Midbrain (tissue), 1 donor: ENCODE data around the gene KMT5C.

Source experiments
- DNase-seq: peaks from one replicate; lab custom pipeline; 2025; lab: John Stamatoyannopoulos, UW

The KMT5C gene

DNA sequence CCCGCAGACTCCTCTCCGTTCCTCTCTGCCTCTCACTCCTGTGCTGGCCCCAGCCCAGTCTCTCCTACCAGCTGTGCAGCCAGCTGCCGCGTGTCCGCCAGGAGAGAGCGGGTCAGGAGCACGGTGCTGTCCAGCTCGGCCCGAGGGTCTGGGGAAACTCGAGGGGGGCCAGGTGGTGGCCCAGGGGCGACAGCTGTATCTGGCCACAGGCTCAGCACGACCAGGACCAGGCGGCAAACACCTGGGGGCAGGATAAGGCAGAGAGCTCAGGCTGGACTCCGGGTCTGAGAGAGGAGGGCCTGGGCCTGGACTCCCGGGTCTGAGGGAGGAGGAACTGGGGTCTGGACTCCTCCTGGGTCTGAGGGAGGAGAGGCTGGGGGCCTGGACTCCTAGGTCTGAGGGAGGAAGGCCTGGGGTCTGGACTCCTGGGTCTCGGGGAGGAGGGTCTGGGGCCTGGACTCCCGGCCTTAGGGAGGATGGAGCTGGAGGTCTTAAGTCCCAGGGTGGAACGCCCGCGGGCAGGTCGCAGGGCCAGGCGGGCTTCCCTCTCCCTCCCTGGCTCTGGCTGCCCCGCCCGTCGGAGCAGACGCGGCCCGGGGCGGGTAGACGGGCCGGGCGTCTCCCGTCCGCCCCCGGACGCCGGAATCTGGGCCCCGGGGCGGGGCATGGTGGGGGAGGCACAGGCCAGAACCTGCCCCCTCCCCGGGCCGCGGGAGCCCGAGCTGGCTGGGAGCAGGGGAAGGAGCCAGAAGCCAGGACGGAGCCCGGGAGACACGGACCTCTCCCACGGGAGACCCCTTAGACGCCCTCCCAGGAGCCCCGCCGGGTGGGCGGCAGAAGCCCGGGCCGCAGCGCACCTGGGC is 29.3 kb downstream of the KMT5C start:
- no peak for DNase-seq

DNA sequence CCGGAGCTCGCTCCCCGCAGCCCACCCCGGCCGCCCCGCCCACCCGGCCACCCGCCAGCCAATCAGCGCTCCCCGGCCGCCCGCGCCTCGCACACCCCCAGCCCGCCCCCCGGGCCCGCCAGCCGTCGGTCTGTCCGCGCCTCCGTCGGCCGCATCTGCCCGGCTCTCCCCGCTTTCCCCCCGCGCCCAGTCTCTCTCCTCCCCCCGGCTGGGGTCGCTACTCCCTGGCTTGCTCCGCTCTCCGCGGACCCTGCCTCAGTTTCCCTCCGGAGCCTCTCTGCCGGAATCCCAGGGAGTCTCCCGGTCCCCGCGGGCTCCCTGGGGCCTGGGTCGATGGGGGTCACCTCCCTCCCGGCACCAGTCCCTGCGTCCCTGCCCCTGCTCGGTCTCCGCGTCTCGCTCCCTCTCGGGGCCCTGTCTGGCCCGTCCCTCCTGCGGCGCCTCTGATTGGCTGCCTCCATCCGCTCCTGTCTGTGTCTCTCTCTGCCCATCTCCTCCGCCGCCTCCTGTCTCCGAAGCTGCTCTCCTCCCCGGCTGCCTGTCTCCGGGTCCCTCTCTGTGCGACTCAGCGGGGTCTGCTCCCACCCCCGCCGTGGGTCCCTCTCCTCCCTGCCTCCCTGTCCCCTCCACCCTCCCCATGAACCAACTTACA is 30.1 kb downstream of the KMT5C start:
- DNase-seq = no peak

DNA sequence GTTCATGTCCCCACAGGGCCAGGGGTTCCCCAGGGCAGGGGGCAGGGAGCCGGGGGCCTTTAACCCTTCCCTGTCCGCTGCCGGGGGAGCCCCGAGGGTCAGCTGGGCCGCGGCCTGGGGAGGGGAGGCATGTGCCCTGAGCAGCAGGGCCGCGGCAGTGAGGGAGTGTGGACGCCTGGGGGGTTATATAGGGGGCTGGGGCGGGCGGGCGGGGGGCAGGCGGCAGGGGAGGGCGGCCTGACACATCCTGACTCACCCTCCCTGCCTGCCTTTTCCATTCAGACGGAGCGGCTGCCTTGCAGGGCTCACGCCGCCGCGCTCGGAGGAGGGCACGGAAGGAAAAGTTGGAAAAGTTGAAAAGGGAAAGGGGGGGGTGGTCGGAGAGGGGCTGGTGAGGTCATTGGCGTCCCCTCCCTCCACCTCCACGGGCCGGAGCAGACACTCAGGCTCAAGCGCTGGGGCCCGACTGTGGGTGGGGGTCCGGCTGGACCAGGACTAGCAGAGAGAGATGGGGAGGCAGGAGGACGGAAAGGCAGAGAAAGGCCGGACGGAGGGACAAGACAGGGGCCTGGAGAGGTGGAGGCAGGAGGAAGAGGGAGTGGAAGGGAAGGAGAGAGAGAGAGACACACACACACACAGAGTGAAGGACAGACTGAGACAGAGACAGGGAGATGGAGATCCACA is 30.8 kb downstream of the KMT5C start, which contains the start of gene IL11:
Gene IL11 (minus strand): TSS at position 159 of the 684 bp plus-strand sequence. CDS start 153 bp downstream, at position 6.
- DNase-seq = no peak

DNA sequence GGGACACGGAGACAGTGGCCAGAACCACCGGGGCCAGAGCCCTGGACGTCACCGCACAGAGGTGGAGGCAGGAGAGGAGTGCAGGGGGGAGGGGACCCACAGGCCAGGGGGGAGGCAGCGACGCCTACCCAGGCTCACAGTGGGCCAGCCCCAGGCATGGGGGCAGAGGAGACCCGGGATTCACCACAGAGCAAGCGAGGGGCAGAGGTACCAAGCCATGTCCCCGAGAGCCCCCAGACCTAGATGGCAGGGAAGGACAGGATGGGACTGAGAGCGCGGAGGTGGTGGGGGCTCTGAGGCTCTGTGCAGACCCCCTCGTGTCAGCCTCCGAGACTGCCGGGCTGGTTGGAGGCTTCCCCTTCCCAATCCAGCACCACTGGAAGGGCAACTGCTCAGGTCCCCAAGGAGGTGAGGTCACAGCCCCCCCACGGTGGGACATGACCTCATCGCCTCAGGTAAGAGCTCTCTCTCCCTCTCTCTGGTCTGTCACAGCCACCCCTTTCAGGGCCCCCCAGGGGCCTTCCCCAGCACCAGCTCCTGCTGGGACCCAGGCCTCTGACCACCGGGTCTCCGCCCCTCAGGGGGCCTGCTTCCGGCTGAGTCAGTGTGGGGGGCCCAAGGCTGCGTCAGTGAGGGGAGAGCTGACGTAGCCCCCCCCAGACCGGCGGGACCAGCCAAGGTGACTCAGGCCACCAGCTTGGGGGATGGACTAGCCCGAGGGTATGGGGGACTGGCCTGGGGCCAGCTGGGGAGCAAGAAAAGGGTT is 32.8 kb downstream of the KMT5C start:
- DNase-seq = no peak

DNA sequence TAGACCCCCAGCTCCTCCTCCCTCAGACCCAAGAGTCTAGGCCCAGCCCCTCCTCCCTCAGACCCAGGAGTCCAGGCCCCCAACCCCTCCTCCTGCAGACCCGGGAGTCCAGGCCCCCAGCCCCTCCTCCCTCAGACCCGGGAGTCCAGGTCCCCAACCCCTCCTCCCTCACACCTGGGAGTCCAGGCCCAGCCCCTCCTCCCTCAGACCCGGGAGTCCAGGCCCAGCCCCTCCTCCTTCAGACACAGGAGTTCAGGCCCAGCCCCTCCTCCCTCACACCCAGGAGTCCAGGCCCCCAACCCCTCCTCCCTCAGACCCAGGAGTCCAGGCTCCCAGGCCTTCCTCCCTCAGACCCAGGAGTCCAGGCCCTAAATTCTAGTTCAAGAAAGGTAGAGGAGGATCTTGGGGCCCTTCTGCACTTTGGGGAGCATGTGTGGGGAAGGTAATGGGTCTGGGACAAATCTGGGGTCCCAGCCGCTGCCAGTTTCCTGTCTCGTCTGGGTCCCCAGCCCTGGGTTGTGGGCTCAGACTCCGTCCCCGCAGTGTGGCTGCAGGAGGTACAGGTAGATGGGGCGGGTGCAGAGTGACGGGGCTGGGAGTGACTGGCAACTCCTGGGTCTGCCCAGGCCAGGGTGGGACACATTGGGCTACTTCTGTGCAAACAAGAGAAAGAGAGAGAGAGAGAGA is 33.8 kb downstream of the KMT5C start:
- no peak for DNase-seq

DNA sequence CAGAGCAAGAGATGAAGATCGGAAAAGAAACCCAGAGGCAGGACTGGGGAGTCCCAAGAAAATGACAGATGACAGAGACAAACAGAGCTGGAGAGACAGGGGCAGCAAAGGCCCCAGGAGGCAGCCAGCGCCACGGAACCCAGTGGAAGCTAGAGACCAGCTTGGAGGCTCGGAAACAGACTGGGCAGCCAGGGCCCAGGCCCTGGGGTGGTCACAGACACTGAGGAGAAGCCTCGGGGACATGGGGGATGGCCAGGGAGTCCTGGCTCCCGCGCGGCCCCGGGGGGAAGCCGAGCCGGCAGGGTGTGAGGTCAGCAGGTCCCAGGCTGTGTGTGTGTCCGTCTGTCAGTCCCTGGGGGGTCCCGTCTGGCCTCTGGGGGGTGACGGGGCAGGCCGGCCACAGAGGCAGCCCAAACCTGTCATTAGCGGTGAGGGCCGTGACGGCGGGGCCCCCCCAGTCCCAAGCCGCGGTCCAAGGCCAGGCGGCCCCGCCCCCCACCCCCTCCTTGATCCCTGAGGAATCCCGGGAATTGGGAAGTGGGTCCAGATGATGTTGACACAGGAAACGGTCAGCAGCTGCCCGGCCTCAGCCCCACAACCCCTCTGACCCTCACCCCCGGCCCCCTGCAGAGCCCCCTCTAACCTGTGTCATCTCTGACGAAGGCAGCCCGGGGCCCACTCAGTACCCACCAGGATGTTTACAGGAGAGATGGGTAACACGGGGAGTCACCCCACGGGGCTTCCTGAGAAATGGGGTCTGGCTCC is 34.5 kb downstream of the KMT5C start:
- DNase-seq = no peak

DNA sequence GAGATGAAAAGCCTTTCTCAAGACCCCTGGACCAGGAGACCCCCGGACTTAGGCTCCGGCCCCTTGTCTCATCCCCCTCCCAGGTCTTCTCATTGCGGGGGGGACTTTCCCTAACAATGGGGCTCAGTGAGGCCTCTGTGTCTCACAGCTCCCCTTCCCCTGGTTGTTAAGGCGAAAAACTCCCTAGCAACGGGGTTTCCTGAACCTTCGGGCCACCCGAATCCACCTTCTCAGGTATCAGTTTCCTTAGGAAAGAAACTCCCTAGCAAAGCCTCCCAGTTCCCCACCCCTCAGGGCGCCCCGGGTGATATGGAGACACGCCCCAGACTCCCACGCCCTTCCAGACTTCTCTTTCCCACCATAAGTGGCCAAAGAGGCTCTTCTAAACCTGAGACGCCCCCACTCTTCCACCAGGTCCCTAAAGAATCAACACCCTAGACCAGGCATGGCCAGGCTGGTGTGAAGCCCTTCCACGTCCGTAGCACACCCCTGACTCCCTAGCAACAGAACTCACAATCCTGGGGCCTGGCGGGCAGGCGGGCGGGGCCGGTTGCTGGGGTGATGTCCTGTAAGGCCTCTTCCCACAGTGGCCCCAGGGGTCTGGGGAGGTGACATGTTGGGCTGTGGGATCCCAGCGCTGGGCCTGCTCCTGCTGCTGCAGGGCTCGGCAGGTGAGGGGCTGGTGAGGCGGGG is 36.7 kb downstream of the KMT5C start, which contains the start of gene TMEM190:
Gene TMEM190 (plus strand): TSS at position 586 of the 693 bp plus-strand sequence. CDS start 28 bp downstream, at position 614.
- no peak for DNase-seq

DNA sequence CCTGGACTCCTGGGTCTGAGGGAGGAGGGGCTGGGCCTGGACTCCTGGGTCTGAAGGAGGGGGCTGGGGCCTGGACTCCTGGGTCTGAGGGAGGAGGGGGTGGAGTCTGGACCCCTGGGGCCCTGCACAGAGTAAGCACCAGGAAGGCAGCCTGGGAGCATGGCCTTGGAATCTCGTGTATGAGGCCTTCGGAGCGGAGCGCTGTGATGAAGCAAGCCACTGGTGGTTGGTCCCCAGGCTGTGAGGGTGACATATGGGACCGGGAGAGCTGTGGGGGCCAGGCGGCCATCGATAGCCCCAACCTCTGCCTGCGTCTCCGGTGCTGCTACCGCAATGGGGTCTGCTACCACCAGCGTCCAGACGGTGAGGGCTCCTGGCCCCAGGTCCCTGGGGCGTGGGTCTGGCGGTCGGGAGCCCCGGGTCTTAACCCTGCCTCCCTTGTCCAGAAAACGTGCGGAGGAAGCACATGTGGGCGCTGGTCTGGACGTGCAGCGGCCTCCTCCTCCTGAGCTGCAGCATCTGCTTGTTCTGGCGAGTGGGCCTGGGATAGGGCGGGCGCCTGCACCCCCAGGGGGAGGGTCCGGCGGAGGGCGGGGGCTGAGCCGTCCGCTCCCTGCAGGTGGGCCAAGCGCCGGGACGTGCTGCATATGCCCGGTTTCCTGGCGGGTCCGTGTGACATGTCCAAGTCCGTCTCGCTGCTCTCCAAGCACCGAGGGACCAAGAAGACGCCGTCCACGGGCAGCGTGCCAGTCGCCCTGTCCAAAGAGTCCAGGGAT is 37.9 kb downstream of the KMT5C start:
- no peak for DNase-seq

DNA sequence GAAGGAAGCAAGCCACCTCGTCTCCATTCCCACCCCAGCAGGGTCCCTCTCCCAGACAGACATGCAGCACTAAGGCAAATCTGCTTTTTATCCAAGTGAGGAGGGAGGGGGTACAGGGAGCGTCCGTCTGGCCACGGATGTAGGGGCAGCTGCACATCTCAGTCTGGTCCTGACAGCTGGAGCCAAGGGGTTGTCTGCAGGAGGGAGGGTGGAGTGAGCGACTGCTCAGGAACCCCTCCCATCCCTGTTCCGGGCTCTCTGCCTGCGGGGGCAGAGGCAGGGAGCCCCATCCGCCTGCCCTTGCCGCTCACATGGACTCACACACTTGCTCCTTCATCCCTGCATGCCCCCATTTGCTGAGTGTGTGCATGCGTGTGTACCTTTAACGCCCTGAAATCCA is 39.5 kb downstream of the KMT5C start:
- no peak for DNase-seq

DNA sequence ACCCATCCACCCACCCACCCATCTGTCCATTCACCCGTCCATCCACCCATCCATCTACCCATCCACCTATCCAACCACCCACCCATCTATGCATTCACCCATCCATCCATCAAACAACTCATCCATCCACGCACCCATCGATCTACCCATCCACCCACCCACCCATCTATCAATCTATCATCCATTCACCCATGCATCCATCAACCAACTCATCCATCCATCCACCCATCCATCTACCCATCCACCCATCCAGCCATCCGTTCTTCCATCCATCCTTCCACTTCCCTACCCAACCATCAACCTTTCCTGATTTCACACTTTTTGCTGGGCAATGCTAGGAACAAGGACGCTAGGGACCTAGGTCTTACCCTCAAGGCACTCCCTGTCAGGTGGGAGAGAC is 42.3 kb downstream of the KMT5C start:
- DNase-seq = no peak

DNA sequence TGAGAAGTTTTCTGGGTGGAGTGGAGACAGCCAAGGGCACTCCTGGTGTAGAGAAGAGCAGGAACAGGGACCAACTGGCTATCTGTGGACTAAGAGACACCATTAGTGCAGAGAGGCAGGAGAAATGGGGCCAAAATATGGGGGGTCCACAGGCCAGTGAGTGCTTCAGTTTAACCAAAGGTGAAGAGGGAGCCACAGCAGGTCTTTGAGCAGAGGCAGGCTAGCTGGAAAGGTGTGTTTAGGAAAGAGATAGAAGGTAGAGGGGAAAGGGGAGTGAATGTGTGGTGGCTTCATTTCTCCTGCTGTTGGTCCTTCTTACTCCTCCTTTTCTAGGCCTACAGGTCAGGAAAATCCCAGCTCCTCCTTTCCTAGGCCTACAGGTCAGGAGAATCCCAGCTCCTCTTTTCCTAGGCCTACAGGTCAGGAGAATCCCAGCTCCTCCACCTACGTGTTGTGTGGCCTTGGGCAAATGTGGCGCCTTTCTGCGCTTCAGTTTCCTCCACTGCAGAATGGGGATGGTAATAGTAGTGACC is 42.9 kb downstream of the KMT5C start:
- DNase-seq = no peak

DNA sequence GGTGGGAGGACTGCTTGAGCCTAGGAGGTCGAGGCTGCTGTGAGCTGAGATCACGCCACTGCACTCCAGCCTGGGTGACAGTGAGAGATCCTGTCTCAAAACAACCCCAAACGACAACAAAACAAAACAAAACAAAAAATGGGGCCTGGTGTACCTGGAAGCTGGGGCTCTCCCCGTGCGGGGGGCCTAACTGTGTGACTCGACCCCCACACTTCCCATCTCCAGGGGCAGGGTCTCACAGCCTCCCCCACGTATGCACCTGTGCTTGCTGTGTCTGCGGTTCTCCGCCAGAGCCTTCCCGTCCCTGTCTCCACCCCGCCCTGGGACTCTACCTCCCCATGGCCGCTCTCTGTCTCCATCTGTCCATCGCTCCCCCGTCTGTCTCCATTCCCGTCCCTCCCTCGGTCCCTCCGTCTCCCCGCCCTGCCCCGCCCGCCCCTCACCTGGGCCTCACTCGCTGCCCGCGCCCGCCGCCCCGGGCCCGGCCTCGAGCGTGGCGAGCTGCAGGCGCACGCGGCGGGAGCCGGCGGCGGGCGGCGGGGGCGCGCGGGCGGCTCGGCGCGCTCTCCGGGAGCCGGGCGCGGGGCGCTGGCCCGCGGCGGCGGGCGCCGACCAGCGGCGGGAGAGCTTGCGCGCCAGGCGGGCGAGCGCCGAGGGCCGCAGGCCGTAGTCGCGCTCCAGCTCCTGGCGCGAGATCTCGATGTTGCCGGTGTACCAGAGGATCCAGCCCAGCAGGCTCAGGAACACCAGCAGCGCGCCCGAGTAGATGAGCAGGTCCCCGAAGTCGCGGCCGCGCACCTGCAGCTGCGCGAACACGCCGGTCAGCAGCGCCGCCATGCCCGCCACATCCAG is 43.8 kb downstream of the KMT5C start:
- peak; percentile 20 for DNase-seq

DNA sequence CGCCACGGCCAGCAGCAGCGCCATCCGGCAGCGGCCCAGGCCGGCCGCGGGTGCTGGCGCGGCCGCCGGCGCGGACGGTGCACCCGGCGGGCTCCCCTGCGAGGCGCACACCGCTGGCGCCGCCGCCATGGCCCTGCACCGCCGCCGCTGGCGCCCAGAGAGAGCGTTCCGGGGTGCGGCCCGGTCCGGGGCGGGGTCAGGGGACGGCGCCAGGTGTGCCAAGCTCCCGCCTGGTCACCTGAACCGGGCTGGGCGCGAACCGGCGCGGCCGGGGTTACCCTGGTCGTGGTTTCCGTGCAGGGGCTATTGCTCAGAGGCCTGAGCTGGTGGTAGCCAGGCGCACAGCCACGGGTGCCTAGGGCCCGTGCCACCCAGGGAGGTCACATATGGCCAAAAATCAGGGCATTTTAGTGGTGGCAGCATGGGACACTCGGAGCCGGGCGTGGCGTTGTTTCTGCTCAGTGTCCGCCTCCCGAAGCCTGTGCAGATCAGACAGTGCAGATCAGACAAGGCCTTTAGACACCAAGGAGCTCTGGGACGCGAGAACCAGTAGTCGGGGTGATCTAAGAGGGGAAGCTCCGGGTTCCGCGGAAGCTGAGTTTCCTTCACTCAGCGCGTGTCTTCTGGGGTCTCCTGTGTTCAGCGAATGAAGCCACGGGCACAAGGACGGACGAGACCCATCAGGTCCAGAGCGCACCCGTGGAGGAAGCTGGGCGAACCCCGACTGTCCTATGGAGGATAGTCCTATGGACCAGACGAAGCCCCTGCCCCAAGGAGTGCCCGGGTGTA is 44.6 kb downstream of the KMT5C start, which contains the start of gene TMEM238:
Gene TMEM238 (minus strand): TSS at position 162 of the 789 bp plus-strand sequence. CDS start 33 bp downstream, at position 129.
- DNase-seq = no peak

DNA sequence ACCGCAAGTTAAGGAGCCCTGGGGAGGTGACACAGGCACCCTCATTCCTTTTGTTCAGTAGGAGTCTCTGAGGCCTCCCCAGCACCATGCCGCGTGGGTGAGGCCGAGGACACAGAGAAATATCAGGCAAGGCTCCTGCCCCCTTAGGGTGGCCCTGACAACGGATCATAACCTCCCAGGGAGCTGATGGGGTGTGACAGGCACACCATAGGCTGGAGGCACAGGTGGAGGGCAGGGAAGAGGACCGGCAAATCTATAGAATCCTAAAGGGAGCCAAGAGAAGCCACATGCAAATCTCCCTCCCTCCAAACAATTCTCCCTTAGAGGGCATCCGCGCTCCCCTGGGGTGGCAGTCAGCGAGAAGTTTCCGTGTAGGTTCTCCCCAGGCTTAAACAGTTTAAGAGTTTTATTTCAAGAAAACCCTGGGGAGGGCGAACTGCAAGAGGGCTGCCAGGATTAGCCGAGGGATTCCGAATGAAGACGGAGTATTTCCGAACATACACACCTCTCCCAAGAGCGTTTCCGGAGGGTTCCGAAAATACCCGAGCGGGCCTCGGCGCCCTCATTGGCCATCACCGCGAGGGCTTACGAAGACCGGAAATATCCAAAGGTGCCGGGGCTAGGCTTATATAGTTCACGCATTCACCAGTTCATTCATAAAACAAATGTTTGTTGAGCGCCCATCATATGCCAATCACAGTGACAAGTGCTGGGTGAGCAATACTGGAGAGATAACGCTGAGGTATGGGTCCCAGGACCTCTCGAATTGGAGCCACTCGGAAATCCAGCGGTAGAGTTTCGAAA is 45.4 kb downstream of the KMT5C start:
- DNase-seq = peak; percentile 95

DNA sequence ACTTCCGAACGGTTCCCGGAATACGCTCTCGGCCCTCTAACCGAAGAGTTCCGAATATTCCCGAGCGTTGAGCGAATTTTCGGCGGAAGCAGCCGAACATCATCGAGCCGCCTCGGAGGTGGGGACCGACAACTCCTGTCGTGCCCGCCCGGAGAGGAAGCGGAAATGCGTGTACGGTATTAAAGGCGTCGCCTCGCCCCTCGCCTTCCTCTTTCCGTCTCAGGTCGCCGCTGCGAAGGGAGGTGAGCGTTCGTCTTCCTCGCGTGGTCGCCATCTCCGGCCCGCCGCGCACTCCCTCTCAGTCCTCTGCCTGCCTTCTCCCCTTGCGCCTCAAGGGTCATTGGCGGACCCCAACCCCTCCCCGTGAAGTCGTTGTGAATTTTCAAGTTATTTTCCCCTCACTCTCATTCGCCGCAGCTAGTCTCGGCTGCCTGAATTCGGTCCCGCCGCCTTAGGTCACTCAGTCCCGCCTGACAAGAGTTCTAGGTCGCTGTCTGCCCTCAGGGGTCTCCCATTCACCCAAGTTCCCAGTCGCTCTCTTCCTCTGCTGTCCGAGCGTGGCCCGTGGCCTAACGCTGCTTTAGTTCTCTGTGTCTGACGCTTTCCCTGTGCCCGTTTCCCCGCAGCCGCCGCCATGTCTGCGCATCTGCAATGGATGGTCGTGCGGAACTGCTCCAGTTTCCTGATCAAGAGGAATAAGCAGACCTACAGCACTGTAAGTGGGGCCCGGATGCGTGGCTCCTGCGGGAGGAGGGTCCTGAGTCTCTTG is 46.2 kb downstream of the KMT5C start, which contains the start of gene RPL28:
Gene RPL28 (plus strand): TSS at position 209 of the 769 bp plus-strand sequence. CDS start 426 bp downstream, at position 635.
- DNase-seq = peak; percentile 98
